ENCODE results near the gene FARP1.
A peak's percentile ranks its signal among the peaks of the same experiment; 100 is the strongest.

FARP1 gene

DNA sequence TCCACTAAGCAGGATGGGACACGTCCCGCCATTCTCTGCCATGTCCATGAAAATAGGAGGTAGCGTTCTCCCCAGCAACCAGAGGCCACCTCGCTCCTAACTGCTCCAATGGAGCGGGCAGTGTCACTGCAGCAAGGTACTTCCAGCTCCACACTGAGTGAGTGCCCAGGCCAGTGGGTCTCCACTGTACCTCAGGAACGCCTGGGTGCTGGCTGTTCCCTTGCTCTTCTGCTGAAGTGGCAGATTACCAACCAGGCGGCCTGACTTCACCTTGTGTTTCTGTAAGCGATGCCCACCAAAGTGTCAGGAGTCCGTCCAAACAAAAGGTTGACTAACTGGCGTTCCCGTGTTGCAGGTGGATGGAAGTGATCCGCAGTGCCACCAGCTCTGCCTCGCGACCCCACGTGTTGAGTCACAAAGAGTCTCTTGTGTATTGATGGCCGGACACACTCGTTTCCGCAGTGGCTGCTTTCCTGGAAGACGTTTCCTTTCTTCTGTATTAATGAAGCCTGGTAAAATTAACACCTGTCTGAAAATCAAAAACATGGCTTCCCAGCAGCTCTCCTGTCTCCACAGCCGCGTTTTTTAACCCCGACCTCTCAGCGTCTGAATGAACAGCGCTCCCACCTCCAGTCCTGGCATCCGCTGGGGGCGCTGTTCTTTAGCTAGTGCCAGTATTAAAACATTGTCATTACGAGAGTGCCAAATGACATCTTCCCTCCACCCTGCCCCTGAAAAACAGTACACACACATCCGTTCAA lies 305.2 kb downstream of the FARP1 start:
- DNase-seq (ENCODE audit: low read depth): peak; percentile 36

DNA sequence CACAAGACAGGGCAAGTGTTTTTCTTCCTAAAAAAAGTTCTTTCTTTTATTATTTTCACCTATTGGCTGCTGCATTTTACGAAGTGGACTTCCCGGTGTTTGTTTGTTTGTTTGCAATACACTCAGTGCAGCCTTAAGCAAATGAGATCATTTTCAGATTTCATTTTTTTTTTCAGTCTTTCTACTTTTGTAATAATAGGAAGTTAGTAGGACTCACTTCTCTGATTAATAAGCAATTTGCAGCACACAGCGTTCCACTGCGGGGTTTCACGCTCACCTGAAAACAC lies 305.7 kb downstream of the FARP1 start:
- DNase-seq (ENCODE audit: low read depth): no peak

DNA sequence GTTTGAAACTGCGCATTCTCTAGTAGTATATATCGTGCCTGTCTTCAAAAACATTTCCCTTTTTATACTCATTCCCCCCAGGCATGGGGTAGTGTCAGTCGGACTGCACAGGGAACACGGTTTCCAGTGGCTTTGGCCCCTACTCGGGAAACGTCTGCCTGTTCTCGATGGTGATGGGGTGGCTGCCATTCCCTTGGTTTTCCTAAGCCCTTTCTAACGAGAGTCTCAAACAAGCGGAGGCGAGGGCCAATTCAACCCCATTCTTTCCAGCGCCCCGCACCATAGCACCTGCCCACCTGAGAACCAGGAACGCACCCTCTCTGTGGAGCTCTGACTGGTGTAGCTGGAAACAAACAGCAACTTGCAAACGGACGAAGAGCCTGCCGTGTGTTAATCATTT lies 306.4 kb downstream of the FARP1 start:
- DNase-seq (ENCODE audit: low read depth): no peak

DNA sequence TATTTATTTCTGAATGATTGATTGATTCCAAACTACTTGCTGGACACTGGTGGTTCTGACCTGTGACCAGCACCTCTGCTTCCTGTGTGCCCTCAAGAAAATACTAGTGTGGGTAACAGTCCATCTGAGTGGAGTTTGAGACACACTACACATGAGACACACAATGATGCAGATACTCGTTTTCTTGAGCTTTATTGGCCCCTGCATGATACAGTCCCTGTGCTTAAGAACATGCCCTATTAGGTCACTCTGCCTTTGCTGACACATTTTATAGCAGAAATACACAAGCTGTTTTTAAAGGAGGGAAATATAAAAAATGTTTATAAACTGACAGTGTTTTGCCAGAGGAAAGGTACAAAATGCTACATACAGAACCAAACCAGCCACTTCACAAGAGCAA lies 307.1 kb downstream of the FARP1 start:
- DNase-seq (ENCODE audit: low read depth): no peak

DNA sequence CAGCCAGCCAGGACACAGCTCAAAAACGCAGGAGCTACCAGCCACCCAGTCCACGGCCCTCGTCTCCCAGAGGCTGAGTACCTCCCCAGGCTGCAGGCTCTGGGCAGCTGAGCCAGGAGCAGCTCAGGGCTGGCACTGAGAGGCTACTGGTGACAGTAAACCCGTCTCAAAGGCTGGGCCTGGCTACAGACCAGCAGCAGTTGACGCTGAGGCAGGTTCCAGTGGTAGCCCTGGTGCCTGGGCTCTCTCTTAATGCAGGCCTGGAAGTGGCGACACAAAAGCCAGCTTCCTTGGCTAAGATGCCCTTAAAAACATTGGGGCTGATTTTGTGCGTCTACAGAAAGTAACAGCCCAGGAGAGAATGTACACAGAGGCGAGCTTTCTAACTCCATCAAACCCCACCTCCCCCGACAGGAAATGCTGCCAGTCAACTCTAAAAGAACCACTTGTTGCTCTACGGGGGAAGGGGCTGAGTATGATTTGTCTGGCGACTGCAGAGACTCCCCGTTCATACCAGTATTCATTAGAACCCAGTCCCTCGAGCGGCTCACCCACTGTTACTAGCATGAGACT lies 307.7 kb downstream of the FARP1 start:
- no peak for DNase-seq (ENCODE audit: low read depth)

DNA sequence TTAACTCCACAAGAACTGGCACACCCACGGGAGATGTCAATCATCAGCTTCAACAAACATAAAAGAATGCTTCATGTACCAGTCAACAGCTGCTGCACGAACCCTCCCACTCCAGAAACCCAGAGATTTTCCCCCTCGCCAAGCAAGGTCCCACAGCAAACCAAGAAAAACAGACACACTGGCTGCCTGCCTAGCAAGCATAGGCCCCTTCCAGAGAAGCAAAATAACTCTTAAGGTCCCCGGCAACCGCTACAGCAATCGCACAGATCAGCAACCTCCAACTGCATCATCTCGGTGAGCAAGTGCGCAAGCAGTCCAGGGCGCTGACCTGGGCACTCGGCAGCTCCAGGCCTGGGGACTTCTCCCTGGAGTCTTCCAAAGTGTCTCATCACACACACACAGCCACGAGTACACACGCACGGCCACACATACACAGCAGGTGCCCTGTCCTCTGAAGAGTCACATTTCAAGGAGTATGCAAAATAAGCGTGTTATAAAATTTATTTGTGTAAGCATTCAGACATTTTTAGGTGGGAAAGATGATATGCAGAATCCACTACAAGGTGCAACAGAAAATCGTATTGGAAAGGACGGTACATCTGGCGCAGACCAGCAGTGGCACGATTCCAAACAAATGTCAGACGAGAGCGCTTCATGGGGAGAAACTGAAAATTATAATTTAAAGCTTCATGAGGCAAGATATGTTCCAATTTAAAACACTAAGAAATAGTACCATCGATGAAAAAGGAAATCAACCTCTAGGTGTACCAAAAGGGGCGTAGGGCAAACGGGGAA lies 309.0 kb downstream of the FARP1 start:
- peak; percentile 49 for DNase-seq (ENCODE audit: low read depth)

DNA sequence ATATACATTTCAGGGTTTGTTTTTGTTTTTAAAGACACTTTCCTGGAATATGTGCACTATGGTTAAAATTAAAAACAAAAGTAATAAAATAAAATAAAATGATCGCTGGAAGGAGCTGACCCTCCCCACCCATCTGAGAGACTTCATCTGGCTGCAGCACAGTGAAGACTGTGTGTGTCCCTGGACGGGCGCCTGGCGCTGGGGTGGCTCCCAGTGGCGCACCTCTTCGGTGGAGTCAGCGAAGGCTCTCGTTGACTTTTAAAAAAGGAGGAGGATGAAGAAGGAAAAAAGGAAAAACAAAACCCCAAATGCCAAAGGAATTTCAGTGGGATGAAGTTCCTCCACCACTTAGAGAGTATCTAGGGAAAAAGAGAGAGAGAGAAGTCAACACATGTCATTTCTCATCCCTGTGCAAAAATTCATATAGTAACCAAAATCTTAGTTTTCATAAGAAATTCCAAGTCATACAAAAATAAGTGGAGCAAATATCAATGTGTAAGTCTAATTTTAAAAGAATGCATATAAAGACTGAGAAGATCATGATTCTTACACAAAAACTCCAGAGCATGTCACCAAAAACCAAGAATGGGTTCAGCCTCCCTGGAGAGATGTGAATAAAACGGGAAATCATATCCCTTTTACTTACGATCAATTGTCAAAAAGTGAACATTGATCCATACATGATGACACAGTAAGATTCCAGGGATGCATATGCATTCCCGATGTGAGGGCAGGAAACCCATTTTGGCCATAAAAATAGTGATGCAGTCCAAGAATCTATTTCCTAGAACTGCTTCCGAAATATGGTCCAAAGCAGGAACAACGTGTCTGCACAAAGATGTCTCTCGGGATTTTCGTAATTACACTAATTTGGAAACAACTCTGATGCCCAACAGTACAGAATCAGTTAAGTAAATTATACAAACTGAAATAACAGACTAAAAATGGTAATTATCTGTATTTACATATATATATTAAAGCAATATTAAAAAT lies 310.3 kb downstream of the FARP1 start:
- no peak for DNase-seq (ENCODE audit: low read depth)

DNA sequence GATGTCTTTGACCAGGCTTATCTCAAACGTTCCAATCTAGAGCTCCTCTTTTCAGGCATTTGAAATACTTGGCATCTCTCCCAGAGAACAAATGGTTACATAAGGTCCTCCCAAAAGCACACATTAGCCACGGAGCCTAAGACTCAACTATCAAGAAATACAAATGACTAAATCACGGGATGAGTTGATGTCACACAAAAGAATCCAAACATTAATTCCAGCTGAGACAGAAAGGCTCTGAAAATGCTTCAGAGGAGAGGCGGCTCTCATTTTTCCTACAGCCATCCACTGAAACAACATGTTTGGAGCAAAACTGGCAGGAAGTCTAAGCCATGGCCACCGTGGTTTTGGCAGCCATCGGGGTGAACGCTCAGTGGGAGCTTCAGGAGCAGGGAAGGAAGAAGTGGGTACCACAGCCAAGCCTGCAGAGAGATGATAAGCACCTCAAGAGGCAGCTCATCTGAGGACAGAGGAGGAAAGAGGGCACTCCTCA lies 311.5 kb downstream of the FARP1 start:
- DNase-seq (ENCODE audit: low read depth): peak; percentile 90

DNA sequence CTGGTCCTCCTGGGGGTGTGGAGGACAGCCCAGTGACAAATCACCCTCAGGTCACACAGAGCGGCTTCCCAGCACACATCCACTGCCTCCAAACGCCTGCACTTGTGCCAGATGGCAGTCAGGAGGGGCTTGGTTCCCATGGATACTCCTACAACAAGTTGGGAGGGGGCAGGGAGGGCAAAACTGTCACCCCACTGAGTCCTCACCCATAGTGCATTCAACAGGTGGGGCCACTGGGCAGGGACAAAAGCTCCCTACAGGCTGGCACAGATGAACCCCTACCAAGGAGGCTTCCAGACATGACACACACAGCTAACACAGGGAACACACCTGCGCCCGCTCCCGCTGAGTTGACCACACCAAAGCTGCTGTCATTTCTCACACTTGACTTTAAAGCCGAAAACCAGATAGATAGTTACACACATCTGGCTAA lies 313.5 kb downstream of the FARP1 start:
- DNase-seq (ENCODE audit: low read depth): no peak

DNA sequence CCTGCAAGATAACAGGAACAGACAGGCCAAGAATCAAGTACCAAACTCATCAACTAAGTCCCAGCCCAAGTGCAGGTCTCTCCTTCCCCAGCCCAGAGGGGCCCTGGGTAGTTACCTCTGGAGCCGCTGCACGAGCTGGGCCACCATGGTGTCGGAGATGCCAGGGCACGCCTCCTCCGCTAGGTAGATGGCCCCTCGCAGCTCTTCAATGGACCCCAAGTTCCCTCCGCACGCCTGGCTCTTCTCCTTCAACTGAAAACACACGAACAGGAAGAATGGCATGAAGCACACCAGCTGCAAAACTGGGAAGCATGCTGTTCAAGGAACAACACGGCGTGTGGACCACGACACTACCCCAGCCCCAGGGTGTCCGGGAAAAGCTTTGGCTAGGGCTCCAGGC lies 314.2 kb downstream of the FARP1 start:
- DNase-seq (ENCODE audit: low read depth): no peak

DNA sequence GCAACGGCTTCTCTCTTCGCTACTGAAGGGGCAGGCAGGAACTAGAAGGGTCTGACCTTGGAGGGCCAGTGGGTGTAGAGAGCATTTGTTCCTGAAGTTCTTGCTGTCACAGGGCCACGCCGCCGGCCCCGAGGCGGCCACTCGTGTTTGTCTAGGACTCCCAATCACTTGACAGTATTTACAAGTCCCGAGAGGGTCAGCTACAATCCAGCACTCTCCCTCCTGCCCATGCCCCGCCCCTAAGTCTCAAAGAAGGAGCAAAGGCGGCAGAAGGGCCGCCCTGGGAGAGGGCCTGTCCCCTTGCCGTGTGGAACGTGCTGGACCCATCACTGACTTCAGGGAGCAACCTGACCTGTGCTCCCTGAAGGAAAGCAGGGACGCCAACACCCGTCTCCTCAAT lies 315.5 kb downstream of the FARP1 start:
- no peak for DNase-seq (ENCODE audit: low read depth)

DNA sequence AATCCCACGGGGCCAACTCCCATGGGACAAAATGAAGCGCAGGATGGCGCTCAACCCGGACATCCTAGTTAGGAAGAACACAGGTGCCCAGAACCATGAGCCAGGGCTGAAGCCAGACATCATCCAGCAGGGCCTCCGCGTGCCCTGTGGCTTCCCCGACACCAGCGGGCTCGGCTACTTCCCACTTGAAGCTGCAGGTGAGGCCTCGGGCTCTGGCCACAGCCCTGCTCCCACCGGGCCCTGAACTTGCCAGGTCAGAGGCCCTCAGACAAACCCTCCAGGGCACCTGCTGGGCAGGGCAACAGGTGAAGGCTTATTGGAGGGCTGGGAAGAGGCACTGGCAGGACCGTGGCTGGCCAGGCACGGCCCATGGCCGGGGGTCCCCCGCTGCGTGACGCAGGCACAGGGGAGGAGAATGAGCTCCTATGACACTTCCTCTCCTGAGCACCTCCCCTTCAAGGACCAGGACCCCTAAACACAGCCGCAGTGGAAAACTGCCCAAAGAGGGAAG lies 316.3 kb downstream of the FARP1 start:
- DNase-seq (ENCODE audit: low read depth): no peak

DNA sequence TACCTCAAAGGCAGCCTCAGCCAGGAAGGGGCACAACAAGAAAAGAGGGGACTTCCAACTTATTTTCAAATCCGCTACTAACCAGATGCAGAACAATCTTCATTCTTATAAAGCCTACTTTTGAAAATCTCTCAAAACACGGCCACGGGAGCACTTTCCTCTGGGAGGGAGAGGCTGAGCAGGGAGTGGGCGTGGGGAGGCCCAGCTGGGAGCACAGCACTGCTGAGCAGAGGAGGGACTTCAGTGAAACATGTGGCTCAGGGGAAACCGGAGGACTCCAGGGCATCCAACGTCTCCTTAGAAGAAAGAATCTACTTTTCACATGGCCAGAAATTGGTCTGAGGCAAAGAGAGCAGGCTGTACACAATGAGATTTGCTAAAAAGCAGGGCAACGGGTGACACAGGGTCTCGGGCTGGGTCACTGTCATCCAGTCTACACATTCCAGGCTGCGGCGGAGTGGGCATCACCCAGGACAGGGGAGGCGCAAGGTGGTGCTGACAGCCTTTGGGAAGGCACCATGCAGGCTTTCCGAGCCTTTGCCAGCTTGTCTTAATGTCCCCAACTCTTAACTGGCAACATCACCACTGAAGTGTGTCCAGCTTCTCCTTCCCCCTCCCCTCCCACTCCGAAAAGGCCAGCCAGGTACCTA lies 317.0 kb downstream of the FARP1 start:
- no peak for DNase-seq (ENCODE audit: low read depth)

DNA sequence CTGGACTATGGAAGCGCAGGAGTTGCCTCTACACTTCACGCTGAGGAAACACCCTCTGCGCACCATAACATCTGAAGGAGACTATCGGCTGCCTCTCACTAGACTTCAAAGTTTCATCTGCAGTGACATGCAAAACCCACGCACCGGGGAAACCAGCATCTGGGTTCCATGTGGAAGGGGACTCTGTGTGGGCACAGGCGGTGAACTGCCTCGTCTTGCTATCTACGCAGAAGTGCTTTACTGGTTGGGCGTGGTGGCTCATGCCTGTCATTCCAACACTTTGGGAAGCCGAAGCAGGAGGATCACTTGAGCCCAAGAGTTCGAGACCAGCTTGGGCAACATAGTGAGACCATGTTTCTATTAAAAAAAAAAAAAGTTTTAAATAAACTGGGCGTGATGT lies 317.6 kb downstream of the FARP1 start:
- DNase-seq (ENCODE audit: low read depth): no peak

DNA sequence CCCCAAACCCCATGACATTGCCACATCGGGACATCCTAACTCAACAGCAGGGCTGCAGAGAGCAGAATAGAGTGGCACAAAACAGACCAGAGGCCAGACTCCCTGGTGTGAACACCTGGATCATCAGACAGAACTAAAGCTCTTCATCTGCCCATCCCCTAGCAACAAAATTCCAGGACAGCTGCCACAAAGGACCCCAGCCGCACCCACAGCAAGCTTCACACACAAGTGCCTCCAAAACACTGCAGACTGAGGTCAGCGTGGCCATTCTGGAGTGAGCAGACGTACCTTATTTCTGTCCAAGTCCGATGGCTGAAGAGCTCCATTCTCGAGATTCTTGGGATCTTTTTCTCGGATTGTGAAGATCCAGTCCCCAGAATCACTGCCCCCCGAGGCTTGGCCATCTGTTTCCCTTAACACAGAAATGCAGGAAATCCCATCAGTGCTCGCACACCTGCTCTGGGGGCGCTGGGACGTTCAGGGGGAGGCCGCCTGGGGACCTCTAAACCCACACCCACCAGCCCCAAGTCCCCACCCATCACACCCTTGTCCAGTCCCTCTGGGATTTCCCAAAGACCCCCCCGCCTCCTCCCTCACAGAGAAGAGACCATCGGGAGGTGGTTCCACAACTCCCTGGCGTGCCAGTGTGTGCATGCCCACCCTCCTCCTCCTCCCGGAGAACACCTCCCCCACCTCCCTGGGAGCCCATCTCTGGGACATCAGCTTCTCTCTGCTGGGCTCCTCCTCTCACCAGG lies 318.8 kb downstream of the FARP1 start:
- DNase-seq (ENCODE audit: low read depth): no peak

DNA sequence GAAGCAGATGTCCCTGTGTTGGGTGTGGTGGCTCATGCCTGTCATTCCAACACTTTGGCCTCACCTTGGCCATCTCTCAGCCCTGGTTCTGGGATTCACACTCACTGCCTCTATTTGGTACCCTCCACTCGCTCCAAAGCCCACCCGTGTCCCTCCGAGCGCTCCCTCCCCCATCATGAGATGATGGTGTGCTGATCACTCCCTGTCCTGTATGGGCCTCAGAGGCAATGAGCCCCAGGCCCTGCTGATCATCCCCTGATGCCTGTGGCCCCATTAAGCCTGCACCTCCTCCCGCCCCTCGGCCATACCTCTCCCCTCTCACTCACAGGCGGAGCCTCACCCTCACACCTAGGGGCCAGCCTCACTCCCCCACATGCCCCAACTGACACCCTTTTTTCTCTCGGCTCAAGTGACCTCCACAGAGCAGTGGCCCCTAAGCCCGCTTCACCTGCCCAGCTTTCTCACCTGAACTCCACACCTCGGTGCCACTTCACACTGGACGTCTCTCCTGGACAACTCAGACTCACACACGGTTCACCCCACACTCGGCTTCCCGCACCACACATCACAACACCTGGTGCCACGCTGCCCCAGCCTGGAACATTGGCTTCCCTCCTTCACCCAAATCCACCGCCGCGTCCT lies 319.5 kb downstream of the FARP1 start:
- no peak for DNase-seq (ENCODE audit: low read depth)

DNA sequence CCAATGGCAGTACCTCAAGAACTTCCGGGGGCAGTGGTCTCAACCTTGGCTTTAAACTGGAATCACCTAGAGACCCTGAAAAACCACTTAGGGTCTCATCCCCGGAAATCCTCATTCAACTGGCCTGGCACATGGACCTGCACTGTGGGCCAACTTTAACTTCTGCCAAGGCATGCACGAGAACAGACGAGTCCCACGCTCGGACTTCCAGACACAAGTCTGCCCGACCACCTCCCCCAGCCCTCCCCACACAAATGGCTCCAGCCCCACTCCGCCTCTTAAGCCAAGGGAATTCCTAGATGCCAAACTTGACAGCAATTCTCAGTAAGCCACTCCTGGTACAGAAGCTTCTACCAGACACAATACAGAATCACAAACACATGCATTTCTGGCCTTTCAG lies 320.1 kb downstream of the FARP1 start:
- no peak for DNase-seq (ENCODE audit: low read depth)

DNA sequence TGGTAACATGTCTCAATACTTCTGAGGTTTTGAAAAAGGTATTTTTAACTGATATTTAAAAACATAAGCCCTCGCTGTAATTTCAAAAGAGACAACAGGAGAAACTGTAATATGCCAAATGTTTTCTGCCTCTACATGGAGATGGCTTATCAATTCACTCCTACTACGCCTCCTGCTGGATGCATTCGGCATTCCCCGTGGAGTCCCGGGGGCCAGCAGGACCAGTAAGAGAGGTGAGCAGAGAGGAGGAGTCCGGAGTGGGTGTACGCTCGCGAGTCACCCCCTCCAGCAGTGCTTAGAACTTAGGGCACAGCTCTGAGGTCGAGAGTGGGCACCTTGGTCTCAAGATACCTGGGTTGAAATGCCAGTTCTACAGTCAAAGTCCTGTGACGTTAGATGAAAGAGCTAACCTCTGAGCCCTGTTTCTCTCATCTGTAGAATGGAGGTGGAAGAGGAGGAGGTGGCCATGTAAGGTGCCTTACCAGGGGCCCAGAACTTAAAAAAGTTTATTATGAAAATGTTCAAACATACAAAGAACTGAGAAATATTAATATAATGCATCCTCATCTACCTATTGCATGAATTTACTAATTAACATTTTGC lies 323.8 kb downstream of the FARP1 start:
- DNase-seq (ENCODE audit: low read depth): peak; percentile 50

DNA sequence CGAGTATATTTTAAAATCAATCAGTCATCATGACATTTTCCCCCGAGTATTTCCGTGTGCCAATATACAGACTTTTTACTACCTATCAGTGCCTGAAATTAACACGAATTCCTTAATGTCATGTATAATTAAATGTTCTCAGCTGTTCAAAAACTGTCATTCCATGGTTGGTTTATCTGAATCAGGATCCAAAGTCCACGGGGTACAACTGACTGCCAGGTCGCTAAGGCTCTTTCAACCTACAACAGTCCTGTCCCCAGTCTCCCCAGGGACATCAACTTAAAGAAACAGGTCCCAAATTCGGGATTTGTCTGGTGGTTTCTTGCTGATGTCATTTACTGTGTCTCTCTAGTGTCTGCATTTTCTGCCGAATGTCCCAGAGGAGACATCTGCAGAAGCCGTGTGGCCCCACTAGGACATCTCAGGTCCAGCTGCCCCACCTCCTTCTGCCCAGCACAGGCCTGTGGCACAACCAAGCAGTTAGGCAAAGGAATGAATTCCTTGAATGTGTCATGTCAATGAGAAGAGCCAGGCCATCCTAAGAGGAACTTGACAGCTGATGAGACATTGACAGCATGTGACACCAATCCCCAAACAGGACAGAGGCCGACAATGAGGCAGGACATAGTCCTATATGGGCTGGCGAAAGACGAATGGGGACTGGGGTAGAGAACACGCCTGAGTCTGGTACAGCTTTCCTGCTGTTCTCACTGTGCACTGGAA lies 324.5 kb downstream of the FARP1 start:
- no peak for DNase-seq (ENCODE audit: low read depth)
